ENCODE data around the gene MKNK2.
"Not testable (repeated sequence)": the region's sequence is repeated elsewhere in the genome, so short reads cannot be mapped to it uniquely, and the experiment has no call there.

Gene MKNK2

DNA sequence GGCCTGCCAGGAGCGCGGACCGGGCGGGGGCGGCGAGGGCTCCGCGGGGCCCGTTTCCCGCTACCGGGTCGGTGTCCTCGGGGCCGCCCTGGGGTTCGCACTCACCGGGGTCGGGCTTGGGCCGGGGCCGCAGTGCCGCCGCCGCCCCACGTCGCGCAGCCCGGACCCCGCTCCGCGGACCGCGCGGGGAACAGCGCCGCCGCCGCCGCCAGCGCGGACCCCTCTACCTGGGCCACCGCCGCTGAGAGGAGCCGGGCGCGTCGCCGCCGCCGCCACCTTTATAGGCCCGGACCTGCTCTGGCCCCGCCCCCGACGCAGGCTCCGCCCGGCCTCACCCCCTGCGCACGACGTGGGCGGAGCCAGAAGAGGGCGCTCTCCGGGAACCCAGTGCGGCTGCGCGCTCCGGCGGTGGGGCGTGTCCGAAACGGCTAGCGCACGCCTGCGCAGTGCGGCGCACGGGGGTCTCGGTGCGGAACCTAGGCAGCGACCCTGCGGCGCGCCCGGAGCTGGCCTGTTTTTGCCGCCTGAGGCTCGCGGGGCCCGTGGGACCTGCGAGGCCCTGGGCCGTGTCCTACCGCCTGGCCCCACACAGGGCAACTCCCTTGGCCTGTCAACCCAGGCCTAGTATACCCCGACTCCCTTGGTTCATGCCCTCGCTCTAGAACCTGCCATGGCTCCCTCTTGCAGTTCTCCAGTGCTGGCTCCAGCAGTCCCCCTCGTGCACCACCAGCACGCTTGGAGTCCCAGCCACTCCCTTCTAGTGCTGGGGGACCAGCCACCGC is at the start of gene MKNK2:
Gene MKNK2 (minus strand): TSS at position 254 of the 782 bp plus-strand sequence. CDS start 393 bp downstream, outside the sequence.
- DNase-seq, result peak; percentile 96

DNA sequence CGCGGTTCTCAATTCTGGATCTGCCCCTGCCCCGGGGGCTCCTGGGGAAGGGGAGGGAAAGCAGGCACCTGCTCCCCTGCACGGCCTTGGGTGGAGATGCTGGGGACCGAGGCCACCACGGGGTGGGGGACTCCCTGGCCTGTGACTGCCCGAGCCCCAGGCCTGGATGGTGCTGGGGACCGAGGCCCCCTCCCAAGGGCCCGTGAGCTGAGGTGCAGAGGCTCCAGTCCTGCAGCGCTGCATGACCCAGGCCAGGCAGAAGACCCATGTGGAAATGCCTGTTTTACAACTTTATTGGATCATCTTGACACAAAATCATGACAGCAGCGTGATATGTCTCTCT is 49.6 kb upstream of the MKNK2 start:
- DNase-seq, result no peak

DNA sequence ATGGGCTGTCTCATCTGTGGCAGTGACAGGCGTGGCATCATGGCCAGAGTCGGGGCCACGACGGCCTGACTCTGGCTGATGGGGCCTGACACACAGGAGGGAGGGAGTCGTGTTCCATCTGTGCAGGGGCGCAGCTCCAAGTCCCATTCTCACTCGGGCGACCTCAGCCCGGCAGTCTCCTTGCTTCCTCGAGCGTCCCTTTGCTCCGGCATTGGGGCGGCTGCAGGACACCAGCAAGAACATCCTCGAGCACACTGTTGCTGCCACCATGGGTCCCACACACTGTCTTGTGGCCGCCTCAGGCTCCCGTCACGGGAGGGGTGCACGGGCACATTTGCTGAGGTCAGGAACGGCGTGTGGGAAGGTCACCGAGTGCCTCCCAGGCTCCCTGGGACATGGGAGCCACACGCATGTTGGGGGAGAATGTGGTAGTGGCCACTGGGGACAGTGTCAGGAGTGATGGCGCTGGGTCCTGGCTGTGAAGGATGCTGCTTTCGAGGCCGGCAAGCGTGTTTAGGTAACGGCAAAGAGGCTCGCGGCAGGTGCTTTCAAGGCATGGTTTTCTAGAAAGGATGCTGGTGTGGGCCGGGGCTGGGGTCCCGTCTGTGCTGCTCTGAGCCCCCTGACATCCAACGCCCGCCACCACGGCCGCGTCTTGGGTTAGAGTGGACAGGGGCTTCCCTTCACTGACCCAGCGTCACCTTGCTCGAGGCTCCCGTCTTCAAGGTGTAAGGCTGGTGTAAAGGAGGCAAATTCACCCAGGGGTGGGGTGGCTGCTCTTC is 49.1 kb upstream of the MKNK2 start:
- DNase-seq, result no peak

DNA sequence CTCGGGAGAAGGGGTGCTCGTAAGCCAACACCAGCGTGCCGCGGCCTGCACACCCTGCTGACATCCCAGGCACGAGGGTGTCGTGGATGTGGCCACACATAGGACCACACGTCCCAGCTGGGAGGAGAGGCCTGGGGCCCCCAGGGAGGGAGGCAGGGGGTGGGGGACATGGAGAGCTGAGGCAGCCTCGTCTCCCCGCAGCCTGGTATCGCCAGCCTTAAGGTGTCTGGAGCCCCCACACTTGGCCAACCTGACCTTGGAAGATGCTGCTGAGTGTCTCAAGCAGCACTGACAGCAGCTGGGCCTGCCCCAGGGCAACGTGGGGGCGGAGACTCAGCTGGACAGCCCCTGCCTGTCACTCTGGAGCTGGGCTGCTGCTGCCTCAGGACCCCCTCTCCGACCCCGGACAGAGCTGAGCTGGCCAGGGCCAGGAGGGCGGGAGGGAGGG is 48.0 kb upstream of the MKNK2 start:
- DNase-seq, result no peak

DNA sequence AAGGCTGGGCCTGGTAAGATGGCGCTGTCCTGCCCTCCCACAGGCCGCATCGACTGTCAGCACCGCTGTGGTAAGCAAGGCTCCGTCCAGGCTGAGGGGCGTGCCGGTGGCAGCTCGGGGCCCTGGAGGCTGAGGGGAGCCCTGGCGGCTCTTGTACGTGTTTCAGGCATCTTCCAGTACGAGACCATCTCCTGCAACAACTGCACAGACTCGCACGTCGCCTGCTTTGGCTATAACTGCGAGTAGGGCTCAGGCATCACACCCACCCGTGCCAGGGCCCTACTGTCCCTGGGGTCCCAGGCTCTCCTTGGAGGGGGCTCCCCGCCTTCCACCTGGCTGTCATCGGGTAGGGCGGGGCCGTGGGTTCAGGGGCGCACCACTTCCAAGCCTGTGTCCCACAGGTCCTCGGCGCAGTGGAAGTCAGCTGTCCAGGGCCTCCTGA is 46.9 kb upstream of the MKNK2 start:
- DNase-seq, result no peak

DNA sequence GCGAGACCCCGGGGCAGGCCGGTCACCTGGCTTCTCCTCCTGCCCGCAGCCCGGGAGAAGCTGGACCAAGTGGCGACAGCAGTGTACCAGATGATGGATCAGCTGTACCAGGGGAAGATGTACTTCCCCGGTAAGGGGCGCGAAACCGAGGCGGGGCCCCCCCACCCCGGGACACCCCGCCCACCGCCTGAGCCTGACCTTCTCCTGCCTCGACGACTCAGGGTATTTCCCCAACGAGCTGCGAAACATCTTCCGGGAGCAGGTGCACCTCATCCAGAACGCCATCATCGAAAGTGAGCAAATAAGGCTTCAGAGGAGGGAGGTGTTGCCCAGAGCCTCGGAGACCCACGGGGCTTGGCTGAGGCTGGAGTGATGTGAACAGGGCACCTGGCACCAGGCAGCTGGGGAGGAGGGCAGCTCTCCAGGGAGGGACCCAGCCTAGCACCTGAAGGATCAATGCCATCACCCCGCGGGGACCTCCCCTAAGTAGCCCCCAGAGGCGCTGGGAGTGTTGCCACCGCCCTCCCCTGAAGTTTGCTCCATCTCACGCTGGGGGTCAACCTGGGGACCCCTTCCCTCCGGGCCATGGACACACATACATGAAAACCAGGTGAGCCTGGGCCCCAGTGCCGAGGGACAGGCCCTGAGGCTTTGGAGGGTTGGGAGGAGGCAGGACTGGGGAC is 46.3 kb upstream of the MKNK2 start:
- DNase-seq, result peak; percentile 65

DNA sequence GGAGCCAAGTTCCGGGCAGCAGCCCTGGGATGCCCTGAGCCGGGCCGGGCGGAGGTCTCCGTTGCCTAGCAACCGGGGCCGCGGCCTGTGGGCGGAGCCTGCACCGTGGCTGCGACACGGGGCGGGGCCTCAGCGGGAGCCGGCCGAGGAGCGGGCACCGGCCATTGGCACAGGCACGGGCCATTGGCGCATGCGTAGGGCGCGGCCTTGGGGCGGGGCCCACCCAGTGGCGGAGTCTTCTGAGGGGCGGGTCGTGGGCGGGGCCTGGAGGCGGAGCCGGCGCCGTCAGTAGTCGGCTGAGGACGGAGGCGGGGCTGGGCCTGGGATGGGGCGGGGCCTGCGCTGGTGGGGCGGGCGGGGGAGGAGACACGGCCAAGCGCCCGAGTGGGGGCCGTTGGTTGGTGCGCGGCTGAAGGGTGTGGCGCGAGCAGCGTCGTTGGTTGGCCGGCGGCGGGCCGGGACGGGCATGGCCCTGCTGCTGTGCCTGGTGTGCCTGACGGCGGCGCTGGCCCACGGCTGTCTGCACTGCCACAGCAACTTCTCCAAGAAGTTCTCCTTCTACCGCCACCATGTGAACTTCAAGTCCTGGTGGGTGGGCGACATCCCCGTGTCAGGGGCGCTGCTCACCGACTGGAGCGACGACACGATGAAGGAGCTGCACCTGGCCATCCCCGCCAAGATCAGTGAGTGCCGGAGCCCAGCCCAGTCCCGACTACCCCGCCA is 45.6 kb upstream of the MKNK2 start, which contains the start of gene IZUMO4:
Gene IZUMO4 (plus strand): TSS at position 436 of the 723 bp plus-strand sequence. CDS start 31 bp downstream, at position 467.
- peak; percentile 100 for DNase-seq

DNA sequence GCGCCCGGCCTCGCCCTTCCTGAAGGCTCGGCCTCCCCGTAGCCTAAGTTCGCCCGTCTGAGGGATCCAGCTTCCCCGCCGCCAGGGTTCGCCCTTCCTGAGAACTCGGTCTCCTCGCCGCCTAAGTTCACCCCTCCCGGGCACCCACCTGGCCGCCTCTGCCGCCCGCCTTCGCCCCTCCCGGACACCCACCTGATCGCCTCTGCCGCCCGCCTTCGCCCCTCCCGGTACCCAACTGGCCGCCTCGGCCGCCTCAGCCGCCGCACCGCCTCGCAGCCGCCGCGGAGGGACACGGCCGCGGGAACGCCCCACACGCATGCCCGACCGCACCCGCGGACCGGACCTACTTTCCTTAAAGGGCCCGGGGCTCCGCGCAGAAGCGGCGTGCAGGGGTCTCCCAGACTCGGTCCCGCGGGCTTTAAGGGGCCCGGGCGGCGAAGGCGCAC is 45.0 kb upstream of the MKNK2 start, which contains the start of gene MOB3A:
Gene MOB3A (minus strand): TSS at position 293 of the 446 bp plus-strand sequence. CDS start 17,766 bp downstream, outside the sequence.
- peak; percentile 90 for DNase-seq

DNA sequence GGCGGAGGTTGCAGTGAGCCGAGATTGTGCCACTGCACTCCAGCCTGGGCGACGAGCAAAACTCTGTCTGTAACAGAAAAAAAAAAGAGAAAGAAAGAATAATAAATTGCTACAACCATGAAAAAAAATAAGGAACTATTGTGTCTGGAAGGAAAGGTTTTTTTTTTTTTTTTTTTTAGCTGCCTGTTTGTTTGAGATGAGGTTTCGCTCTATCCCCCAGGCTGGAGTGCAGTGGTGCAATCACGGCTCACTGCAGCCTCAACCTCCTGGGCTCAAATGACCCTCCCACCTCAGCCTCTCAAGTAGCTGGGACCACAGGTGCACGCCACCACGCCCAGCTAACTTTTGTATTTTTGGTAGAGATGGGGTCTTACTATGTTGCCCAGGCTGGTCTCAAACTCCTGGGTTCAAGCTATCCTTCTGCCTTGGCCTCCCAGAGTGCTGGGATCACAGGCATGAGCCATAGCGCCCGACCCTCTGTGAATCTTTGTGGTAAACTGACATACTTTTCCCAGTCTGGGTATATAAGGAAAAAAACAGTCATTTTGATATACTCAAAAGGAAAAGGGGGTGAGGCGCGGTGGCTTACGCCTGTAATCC is 41.0 kb upstream of the MKNK2 start:
- not testable (repeated sequence) for DNase-seq

DNA sequence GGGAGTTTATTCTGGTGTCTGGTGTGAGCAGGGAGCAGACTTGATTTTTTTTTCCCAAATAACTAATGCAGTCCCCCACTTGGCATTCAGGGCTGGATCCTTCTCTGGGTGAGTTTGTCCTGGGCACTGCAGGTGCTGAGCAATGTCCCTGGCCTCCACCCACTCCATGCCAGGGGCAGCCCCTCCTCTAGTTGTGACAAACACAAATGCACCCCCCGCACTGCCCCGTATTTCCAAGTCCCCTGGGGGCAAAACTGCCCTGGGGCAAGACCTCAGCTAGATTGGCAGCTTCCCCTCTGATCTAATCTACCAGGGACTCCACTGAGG is 38.6 kb upstream of the MKNK2 start:
- DNase-seq, result no peak

DNA sequence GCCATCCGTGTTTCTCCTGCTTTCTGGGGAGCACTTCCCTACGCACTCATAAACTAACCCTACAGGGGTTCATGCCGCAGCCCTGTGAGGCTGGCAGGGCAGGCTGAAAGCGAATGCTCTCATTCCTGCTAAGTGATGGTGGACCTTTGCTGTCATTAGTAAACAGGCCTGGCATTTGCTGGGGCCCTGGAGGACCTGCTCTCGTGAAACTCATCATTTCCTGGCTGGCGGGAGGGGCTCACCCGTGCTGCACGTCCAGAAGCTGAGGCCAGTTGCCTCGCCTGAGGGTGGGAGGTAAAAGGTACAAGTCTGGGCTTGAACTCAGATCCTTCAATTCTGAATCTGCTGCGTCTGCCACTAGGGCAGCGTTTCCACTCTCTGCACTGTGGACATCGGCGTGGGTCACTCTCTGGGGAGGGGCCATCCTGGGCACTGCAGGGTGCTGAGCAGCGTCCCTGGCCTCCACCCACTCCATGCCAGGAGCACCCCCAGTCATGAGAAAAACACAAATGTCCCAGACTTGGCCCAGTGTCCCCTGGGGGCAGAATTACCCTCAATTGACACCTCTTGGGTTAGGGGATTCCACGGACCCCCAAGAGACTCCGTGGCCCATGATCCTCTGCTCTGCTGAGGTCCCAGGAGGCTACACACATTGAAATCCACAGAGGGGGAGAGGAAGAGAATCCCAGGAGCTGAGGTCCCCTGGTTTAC is 38.1 kb upstream of the MKNK2 start:
- no peak for DNase-seq

DNA sequence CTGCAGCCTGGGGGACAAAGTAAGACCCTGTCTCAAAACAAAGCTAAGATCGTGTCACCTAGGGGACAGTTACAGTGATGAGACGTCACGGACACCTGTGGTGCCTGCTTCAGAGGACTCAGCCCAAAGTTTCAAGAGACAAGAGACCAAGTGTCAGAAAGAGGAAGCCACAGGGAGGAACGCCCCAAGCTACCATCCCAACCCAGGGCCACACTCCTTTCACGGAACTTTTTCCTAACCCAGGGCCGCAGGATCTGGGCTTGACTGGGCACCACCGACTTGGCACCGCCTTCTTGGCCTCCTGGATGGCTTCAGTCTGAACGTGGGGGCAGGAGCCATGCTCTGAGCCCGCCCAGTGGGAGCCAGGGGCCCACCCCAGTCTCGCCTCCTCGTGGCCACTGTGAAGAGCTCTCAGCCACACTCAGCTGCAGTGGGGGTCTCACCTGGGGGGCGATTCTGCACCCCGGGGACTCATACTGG is 36.6 kb upstream of the MKNK2 start:
- peak; percentile 34 for DNase-seq

DNA sequence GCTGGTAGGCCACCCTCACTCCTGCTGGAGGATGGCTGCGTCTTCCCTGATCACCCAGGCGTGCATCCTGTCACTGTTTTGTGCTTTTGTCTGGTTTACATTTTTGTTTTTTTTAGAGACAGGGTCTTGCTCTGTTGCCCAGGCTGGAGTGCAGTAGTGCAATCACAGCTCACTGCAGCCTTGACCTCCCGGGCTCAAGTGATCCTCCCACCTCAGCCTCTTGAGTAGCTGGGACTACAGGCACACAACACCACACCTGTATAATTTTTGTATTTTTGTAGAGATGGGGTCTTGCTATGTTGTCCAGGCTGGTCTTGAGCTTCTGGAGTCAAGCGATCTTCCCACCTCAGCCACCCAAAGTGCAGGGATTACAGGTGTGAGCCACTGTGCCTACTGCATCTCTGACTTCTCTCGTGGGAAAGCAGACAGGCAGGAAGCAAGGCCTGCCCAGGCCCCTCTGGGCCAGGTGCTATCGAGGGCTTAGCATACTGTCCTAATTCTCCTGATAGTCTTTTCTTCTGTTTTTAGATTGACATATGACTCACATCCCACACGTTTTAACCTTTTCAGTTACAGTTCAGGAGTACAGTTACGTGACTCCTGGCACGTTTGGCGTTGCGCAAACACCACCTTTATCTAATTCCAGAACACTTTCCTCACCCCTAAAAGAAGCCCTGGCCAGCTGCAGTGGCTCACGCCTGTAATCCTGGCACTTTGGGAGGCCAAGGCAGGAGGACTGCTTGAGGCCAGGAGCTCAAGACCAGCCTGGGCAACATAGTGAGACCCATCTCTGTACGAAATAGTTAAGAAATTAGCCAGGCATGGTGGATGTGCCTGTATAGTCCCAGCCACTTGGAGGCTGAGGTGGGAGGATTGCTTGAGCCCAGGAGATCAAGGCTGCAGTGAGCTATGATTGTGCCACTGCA is 35.9 kb upstream of the MKNK2 start:
- peak; percentile 70 for DNase-seq

DNA sequence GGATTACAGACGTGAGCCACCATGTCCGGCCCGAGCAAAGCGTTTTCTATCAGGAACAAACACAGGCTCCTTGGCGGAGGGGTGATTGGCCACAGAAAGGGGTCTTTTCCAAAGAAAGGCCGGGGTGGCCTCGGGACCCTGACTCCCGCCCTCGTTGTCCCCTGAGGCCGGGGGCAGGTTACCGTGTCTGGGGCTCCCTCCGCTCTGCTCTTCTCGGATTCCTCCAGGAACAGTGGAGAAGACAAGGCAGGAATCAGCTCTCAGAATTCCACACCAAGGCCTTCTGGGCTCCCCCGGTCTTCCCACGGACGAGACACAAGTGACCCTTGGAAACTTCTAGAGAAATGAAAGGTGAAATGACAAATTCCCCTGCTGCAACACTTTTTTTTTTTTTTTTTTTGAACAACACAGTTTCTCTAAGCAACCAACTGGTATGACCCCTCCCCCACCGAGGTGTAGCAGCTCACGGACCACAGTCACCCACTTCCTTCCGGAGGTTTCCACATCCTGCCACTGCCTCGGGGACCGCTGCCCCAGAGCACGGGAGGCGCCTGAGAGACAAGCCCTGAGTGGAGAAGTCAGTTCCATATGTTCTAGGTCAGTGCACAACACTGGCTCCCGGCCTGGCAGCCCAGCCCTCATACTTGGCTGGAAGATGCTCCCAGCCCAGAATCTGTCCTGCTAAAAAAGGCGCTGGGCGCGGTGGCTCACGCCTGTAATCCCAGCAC is 34.1 kb upstream of the MKNK2 start:
- peak; percentile 95 for DNase-seq

DNA sequence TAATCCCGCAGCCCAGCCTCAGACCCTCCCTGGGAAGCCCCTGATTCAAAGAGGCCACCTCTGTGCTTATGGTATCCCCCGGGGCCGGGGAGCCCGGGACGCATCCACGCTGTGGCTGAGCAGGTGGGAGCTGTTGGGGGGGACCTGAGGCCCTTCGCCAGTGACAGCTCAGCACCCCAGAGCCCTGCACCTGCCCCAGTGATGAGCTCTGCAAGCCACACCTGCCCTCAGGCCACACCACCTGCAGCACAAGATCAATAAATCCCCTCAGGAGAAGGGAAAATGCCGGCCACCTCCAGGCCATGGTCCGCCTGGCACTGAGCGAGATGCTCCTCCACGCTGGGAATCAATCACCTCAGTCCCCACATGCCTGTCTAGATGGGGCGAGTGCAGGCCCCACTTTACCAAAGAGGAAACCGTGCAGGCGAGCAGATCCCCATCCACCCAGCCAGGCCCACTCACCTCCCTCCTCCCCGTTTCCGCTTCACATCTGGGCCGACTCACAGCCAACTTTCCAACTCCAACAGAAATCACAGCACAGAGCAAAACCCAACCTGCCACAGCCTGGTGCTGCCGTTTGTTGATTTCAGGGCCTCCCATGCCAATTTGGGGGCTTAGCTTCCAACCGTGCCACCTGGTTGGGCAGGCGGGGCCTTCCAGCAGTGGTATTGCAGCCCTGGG is 32.3 kb upstream of the MKNK2 start:
- peak; percentile 74 for DNase-seq

DNA sequence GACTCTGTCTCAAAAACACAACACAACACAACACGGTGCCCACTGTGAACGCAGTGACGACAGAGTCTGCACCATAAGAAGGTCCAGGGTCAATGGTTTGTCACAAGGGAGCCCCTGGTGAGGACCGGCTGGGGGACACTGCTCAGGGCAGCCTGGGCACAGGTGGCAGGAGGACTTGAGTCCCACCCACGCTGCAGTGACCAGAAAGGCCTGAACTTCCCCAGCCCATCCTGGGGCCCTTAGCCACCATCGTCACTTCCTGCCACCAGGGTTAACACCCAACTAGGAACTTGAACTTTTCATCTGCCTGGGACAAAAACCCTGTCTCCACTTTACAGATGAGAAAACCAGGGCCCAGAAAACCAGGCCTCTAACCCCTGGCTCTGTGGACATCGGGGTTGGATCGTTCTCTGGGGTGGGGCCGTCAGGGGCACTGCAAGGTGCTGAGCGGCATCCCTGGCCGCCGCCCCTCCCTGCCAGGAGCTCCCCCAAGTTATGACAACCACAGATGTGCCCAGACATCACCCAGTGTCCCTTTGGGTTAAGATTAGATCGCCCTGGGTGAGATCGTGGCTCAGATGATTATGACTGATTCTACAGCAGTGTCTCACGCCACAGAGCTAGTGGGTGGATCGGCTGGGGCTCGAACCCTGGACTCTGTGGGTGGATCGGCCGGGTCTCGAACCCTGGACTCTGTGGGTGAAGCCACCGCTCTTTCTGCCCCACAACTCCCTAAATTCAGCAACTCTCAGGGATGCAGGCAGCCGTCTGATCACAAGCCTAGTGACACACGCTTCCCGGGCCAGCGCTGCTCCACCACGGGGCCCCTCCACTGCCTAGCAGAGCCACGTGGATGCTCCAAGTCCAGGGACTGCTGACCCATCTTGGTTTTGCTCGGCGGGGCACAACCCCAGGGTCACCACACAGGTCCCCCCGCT is 31.1 kb upstream of the MKNK2 start:
- peak; percentile 58 for DNase-seq

DNA sequence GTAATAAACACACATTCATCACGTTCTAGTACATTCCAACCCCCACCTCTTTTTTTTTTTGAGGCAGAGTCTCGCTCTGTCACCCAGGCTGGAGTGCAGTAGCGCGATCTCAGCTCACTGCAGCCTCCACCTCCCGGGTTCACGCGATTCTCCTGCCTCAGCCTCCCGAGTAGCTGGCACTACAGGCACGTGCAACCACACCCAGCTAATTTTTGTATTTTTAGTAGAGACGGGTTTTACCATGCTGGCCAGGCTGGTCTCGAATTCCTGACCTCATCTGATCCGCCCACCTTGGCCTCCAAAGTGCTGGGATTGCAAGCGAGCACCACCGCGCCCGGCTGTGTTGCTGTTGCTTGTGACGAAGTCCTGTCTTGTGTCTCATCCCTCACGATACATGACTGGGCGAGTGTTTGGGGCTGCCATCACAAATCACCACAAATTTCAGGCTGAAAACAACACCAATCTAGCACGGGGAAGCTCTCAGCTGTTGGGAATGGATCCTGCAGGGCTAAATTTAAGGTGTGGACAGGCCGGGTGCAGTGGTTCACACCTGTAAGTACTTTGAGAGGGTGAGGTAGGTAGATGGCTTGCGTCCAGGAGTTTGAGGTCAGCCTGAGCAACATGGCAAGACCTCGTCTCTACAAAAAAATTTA is 29.4 kb upstream of the MKNK2 start:
- no peak for DNase-seq
